Measurements from ENCODE around the gene MUC2.

MUC2 gene

DNA sequence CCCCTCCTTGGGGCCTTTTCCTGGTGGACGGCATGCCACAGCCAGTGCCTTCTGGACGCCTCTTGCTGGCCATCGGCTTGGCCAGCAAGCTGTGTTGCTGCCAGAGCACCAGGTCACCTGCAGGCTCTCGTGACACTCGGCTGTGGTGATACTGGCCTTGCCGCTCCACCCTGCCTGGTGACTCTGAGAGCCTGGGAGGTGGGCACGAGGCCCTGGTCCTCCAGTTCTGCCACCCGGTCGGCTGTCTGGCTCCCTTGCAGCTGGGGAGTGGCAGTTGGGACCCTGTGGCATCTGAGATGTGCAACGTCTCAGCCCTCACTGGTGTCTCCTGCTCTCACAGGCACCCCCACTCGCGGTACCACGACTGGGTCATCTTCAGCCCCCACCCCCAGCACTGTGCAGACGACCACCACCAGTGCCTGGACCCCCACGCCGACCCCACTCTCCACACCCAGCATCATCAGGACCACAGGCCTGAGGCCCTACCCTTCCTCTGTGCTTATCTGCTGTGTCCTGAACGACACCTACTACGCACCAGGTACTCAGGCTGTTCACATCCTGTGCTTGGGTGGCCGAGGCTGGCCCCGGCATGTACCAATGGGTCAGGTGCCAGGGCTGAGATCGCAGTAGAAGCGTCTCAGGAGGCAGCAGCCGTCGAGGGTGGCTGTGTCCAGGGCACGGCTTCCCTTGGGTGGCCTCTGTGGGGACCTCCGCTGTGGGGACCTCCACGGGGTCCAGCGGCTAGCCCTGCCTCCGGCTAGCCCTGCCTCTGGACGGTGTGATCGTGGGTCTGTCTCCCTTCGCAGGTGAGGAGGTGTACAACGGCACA, 26.0 kb downstream of the MUC2 start:
- in situ Hi-C loops (cut with MboI; ENCODE audit: low sequenced_read_pairs) = no loop called here

GRCh38 chr11:1101318-1102089, 26.8 kb downstream of the MUC2 start:
- in situ Hi-C loops (cut with MboI; ENCODE audit: low sequenced_read_pairs) = no loop called here
- Histone ChIP-seq H3K36me3 (replicated peaks) (no peaks in the 10 kb centered on the region), H3K4me1 (no peaks in the 10 kb centered on the region), H3K27me3 (ENCODE audit: low read depth) (no peaks in the 10 kb centered on the region), H3K4me3 (no peak overlapping the region), H3K9me3 (no peaks in the 10 kb centered on the region)
- DNase-seq (ENCODE audit: low spot score in 2 of 2) = no peak

More for the DNA sequence above, 26.0 kb downstream of the MUC2 start:
- H3K4me1 ChIP-seq = no peaks in the 10 kb centered on the region
- no peaks in the 10 kb centered on the region for H3K9me3 ChIP-seq
- DNase-seq (ENCODE audit: low spot score in 2 of 2) = no peak
- no peak overlapping the region for H3K4me3 ChIP-seq
- H3K27me3 ChIP-seq (ENCODE audit: low read depth) = no peaks in the 10 kb centered on the region
- H3K36me3 ChIP-seq (replicated peaks) = no peaks in the 10 kb centered on the region

DNA sequence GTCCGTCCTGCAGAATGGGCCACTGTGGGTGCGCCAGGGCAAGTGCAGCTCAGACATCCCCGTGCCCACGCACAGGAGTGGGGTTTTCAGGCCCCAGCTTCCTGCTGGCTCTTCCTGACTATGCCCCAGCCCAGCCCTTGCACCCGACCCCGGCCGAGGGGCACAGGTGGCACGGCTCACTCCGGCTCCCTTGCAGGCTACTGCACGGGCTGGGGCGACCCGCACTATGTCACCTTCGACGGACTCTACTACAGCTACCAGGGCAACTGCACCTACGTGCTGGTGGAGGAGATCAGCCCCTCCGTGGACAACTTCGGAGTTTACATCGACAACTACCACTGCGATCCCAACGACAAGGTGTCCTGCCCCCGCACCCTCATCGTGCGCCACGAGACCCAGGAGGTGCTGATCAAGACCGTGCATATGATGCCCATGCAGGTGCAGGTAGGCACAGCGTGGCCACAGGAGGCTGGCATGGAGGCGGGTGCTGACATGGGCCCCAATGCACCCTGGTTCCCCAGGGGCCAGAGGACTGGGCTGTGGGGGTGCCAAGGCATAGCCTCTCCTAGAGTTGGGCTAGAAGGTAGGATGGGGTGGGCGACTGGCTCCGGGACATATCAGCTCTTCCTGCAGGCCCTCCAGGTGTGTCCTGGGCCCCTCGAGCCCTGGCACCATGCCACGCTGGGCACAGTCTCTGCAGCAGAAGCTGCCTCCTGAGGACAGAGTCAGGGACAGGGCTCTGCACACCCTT, 27.7 kb downstream of the MUC2 start:
- Histone ChIP-seq H3K27me3 (ENCODE audit: low read depth) (no peaks in the 10 kb centered on the region), H3K4me3 (no peak overlapping the region), H3K36me3 (replicated peaks) (no peaks in the 10 kb centered on the region), H3K9me3 (no peaks in the 10 kb centered on the region), H3K4me1 (no peaks in the 10 kb centered on the region)
- DNase-seq (ENCODE audit: low spot score in 2 of 2) = no peak
- in situ Hi-C loops (cut with MboI; ENCODE audit: low sequenced_read_pairs) = no loop called here

DNA sequence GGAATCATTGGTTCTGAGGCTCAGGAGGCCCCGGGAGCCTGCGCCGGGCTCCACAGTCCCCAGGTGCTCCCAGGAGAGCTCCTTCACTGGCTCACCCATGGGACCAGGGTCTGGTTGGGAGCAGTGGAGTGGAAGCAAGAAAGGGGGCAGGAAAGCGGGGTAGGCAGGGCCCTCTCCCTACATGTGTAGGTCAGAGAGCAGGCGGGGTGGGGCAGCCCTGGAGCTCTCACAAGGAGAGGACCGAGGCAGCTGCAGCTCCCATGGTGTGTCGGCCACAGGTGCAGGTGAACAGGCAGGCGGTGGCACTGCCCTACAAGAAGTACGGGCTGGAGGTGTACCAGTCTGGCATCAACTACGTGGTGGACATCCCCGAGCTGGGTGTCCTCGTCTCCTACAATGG, 28.3 kb downstream of the MUC2 start:
- in situ Hi-C loops (cut with MboI; ENCODE audit: low sequenced_read_pairs) = no loop called here
- no peaks in the 10 kb centered on the region for H3K27me3 ChIP-seq (ENCODE audit: low read depth)
- H3K4me1 ChIP-seq = no peaks in the 10 kb centered on the region
- H3K4me3 ChIP-seq = no peak overlapping the region
- no peaks in the 10 kb centered on the region for H3K9me3 ChIP-seq
- DNase-seq (ENCODE audit: low spot score in 2 of 2) = no peak
- H3K36me3 ChIP-seq (replicated peaks) = no peaks in the 10 kb centered on the region

- no peaks in the 10 kb centered on the region for H3K4me1 ChIP-seq
- H3K27me3 ChIP-seq (ENCODE audit: low read depth) = no peaks in the 10 kb centered on the region
- no peaks in the 10 kb centered on the region for H3K9me3 ChIP-seq
- in situ Hi-C loops (cut with MboI; ENCODE audit: low sequenced_read_pairs) = no loop called here
- H3K36me3 ChIP-seq (replicated peaks) = no peaks in the 10 kb centered on the region
- no peak overlapping the region for H3K4me3 ChIP-seq
- no peak for DNase-seq (ENCODE audit: low spot score in 2 of 2)
Observed at GRCh38 chr11:1103401-1104360, 29.0 kb downstream of the MUC2 start.

GRCh38 chr11:1104411-1105182, 29.9 kb downstream of the MUC2 start:
- Histone ChIP-seq H3K4me3 (no peak overlapping the region), H3K4me1 (no peaks in the 10 kb centered on the region), H3K9me3 (no peaks in the 10 kb centered on the region), H3K27me3 (ENCODE audit: low read depth) (no peaks in the 10 kb centered on the region), H3K36me3 (replicated peaks) (no peaks in the 10 kb centered on the region)
- no peak for DNase-seq (ENCODE audit: low spot score in 2 of 2)
- in situ Hi-C loops (cut with MboI; ENCODE audit: low sequenced_read_pairs) = no loop called here

- in situ Hi-C loops (cut with MboI; ENCODE audit: low sequenced_read_pairs) = no loop called here
- no peaks in the 10 kb centered on the region for H3K9me3 ChIP-seq
- H3K36me3 ChIP-seq (replicated peaks) = no peaks in the 10 kb centered on the region
- H3K4me1 ChIP-seq = no peaks in the 10 kb centered on the region
- H3K4me3 ChIP-seq = no peak overlapping the region
- H3K27me3 ChIP-seq (ENCODE audit: low read depth) = no peaks in the 10 kb centered on the region
- DNase-seq (ENCODE audit: low spot score in 2 of 2) = no peak
Observed at GRCh38 chr11:1105183-1105565, 30.5 kb downstream of the MUC2 start.

DNA sequence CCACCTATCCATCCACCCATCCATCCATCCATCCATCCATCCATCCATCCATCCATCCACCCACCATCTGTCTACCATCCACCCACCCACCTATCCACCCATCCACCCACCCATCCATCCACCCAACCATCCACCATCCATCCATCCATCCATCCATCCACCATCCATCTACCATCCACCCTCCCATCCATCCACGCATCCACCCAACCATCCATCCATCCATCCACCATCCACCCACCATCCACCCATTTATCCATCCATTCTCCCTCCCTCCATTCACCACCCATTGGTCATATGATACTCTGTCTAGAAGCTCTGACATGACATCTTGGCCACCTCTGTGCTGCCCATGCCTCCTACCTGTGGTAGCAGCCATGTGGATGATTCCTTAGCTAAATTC, 31.7 kb downstream of the MUC2 start:
- in situ Hi-C loops (cut with MboI; ENCODE audit: low sequenced_read_pairs) = no loop called here
- no peaks in the 10 kb centered on the region for H3K4me1 ChIP-seq
- H3K9me3 ChIP-seq = no peaks in the 10 kb centered on the region
- no peak for DNase-seq (ENCODE audit: low spot score in 2 of 2)
- H3K4me3 ChIP-seq = no peak overlapping the region
- H3K36me3 ChIP-seq (replicated peaks) = no peaks in the 10 kb centered on the region
- no peaks in the 10 kb centered on the region for H3K27me3 ChIP-seq (ENCODE audit: low read depth)

GRCh38 chr11:1107316-1108245, 32.9 kb downstream of the MUC2 start:
- Histone ChIP-seq H3K27me3 (ENCODE audit: low read depth) (no peaks in the 10 kb centered on the region), H3K9me3 (no peaks in the 10 kb centered on the region)
- no peak for DNase-seq (ENCODE audit: low spot score in 2 of 2)

DNA sequence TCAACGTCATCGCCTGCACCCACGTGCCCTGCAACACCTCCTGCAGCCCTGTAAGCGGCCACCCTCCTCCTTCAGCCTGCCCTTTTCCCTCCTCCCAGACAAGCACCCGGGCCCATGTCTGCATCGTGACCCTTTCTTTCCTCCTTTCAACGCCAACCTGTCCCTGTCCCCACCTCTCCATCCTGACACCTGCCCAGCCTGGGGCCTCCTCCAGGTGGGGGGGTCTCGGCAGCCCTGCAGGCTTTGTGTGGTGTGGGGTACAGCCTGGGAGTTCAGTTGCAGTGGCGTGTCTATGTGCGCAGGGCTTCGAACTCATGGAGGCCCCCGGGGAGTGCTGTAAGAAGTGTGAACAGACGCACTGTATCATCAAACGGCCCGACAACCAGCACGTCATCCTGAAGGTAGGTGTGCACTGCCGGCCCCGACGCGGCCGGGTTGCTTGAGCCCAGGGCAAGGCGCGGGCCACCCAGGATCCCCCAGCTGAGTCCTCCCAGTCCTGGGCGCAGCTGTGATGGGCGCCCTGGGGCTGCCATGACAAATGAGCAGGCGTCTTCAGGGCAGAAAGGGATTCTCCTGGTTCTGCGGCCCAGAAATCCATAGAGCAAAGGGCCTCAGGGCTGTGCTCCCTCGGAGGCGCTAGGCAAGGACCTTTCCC, 33.7 kb downstream of the MUC2 start:
- no peak overlapping the region for H3K4me3 ChIP-seq
- H3K36me3 ChIP-seq (replicated peaks) = no peaks in the 10 kb centered on the region
- no peak for DNase-seq (ENCODE audit: low spot score in 2 of 2)
- H3K27me3 ChIP-seq (ENCODE audit: low read depth) = no peaks in the 10 kb centered on the region
- H3K4me1 ChIP-seq = no peaks in the 10 kb centered on the region
- H3K9me3 ChIP-seq = no peaks in the 10 kb centered on the region
- in situ Hi-C loops (cut with MboI; ENCODE audit: low sequenced_read_pairs) = no loop called here

More at GRCh38 chr11:1107316-1108245, 32.9 kb downstream of the MUC2 start:
- H3K36me3 ChIP-seq (replicated peaks) = no peaks in the 10 kb centered on the region
- in situ Hi-C loops (cut with MboI; ENCODE audit: low sequenced_read_pairs) = no loop called here
- H3K4me3 ChIP-seq = no peak overlapping the region
- H3K4me1 ChIP-seq = no peaks in the 10 kb centered on the region

- Histone ChIP-seq H3K4me3 (no peak overlapping the region), H3K36me3 (replicated peaks) (no peaks in the 10 kb centered on the region), H3K27me3 (ENCODE audit: low read depth) (no peaks in the 10 kb centered on the region), H3K9me3 (no peaks in the 10 kb centered on the region), H3K4me1 (no peaks in the 10 kb centered on the region)
- DNase-seq (ENCODE audit: low spot score in 2 of 2) = no peak
- in situ Hi-C loops (cut with MboI; ENCODE audit: low sequenced_read_pairs) = no loop called here
Observed at GRCh38 chr11:1109101-1109917, 34.6 kb downstream of the MUC2 start.

Data from HAP-1 (cell line).